ENCODE measurements around the gene MIOS. TPM values are rescaled to one million over a fixed set of nuclear protein-coding genes. Genes with fewer than 3 reads are reported as not detected.

MIOS gene
- total and polyA plus RNA-seq, 2 of the 4 experiments (the other 2 are of a cell fraction), result 10.6 to 32.4 TPM

GRCh38 chr7:7573701-7574100, 7.0 kb downstream of the MIOS start:
- intact Hi-C loops (cut with micrococcal nuclease) (no loop called here), dilution Hi-C loops (cut with HindIII; ENCODE audit: low sequenced_read_pairs, unreplicated experiment) (no loop called here), in situ Hi-C loops (cut with MboI; ENCODE audit: low sequenced_read_pairs) (no loop called here)
- no peak overlapping the region for H3K4ac ChIP-seq (ENCODE audit: low read depth, low read length)
- no peak for DNase-seq
- no peak overlapping the region for H3K14ac ChIP-seq (replicated peaks; ENCODE audit: low read depth, low read length)
- ChIA-PET CTCF (no interaction called here), POLR2A (ENCODE audit: unreplicated experiment) (no interaction called here)
- BruUV-seq (replicated peaks), result no TSS peak
- H3K9me3 ChIP-seq (ENCODE audit: control insufficient read depth, insufficient read depth, low read length), result no peaks in the 10 kb centered on the region
- no peak overlapping the region for H3K23ac ChIP-seq (ENCODE audit: low read depth, low read length)
- no CpG with 5 or more reads among the region's 2 CpGs for WGBS, 2 experiments (ENCODE audit: extremely low coverage in 2 of 2, insufficient read length in 1 of 2)
- H2BK120ac ChIP-seq (ENCODE audit: low read depth, low read length), result no peak overlapping the region
- H4K91ac ChIP-seq (ENCODE audit: insufficient read depth, low read depth, low read length), result no peak overlapping the region
- H3K27me3 ChIP-seq (ENCODE audit: control insufficient read depth, insufficient read depth, low read length), result no peaks in the 10 kb centered on the region
- no peak for TF ChIP-seq MAFK (IDR thresholded peaks at IDR 0.05; ENCODE audit: low read depth, low read length)
- TF ChIP-seq ELK1 (IDR thresholded peaks at IDR 0.05; ENCODE audit: borderline replicate concordance, low read depth, low read length), result no peak
- no peak for TF ChIP-seq RAD21 (IDR thresholded peaks at IDR 0.05; ENCODE audit: low read length)
- TF ChIP-seq MXI1 (IDR thresholded peaks at IDR 0.05; ENCODE audit: borderline replicate concordance, low read depth, low read length), result no peak
- no peak for TF ChIP-seq CTCF (conservative IDR thresholded peaks at IDR 0.05; ENCODE audit: low read depth, low read length)
- TF ChIP-seq SMC3 (IDR thresholded peaks at IDR 0.05; ENCODE audit: low read depth, low read length), result no peak
- TF ChIP-seq CEBPB (IDR thresholded peaks at IDR 0.05; ENCODE audit: low read depth, low read length), result no peak
- TF ChIP-seq CHD1 (IDR thresholded peaks at IDR 0.05; ENCODE audit: low read depth, low read length), result no peak
- H4K20me1 ChIP-seq (ENCODE audit: insufficient read depth, low read length), result no peaks in the 10 kb centered on the region
- H3K27ac ChIP-seq (ENCODE audit: insufficient read depth, low read length), result no peak overlapping the region
- H2AK5ac ChIP-seq (ENCODE audit: low read depth, low read length), result no peak overlapping the region
- no peak overlapping the region for H3K9ac ChIP-seq (ENCODE audit: low read depth, low read length)
- H2AFZ ChIP-seq (replicated peaks; ENCODE audit: low read length, poor library complexity), result no peak overlapping the region
- H3K36me3 ChIP-seq (ENCODE audit: control insufficient read depth, insufficient read depth, low read length), result peaks cover 5% of the 10 kb centered on the region; the same call in 1 of the 2 replicates
- H2BK15ac ChIP-seq (ENCODE audit: low read depth, low read length), result no peak overlapping the region
- H3K18ac ChIP-seq (ENCODE audit: low read depth, low read length), result no peak overlapping the region
- H3K79me1 ChIP-seq (ENCODE audit: low read depth in 1 of 2, low read length in 2 of 2), result peaks cover 26 to 28% of the 10 kb centered on the region in 2 experiments
- peaks cover 5% of the 10 kb centered on the region; the same call in 1 of the 2 replicates for H3K9me1 ChIP-seq (ENCODE audit: insufficient read depth, low read length)
- H2AK9ac ChIP-seq (replicated peaks; ENCODE audit: low read depth, low read length, poor library complexity), result no peak overlapping the region
- H3K56ac ChIP-seq (ENCODE audit: extremely low read depth, insufficient read depth, low read length), result no peak overlapping the region
- H4K8ac ChIP-seq (ENCODE audit: low read depth in 2 of 2, low read length in 2 of 2), result no peak overlapping the region
- no peak overlapping the region for H2BK5ac ChIP-seq (ENCODE audit: low read depth, low read length, poor library complexity, severe bottlenecking)
- no peak overlapping the region for H3K4me2 ChIP-seq (ENCODE audit: low read depth, low read length)
- no peaks in the 10 kb centered on the region for H3K4me1 ChIP-seq (ENCODE audit: control insufficient read depth, insufficient read depth, low read length)
- no peak overlapping the region for H3K4me3 ChIP-seq (ENCODE audit: insufficient read depth, low read depth, low read length)
- no peak overlapping the region for H4K5ac ChIP-seq (ENCODE audit: low read depth, low read length)
- no peak for ATAC-seq (ENCODE audit: low read depth)
- no peak overlapping the region for H2BK20ac ChIP-seq (ENCODE audit: low read depth, low read length)
